Measurements from ENCODE around the gene LCE2A.

The LCE2A gene

DNA sequence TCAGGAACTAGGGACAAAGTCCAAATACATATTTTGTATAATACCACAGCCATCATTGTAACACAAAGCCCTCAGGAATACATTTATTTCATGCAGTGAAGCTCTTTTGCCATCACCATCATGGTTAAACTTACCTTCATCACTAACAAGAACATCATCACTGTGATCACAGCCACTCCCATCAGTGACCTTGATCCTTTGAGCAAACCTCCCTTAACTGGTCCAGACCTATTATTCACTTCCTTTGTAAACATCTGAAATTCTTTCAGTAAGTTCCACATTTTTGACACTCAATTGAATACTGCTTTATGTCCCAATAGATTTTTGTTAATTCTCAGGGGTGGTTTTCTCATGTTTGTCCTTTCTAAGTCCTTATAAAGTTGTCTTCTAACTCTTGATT is 43.5 kb downstream of the LCE2A start:
- FAIRE-seq, result no peak
- DNase-seq (ENCODE audit: low spot score), result no peak

DNA sequence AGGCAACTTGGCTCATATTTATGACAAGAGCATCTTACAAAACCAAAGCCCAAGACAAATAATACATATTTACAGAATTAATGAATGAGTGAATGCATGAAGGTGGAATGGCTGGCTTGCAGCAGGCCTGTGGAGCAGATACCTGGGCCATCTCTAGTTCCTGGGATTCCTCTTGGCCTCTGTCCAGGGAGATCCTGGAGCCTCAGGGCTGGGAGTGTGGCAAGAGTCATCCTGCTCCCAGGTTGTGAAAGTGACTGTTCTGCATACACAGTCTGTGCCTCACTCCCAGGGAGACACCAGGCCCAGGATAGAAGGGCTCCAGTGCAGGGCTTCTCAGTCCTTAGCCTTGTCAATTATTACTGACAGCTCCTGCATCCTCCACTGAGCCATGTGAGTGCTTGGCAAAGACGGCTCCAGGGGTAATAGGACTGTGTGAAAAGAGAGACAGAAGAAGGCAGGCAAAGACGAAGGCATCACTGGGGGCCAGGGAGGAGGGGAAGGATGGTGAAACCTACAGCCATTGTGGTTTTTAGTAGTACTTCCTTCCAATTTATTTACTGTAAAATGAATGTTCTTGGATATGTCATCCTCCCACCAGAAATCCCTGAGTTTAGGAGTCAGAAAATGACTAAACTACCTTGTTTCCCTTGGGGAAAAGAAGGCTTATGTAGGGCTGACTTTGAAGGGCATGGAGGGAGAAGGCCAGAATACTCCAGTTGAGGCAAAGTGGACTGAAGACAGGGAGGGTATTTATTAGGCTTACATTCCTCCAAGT is 45.4 kb downstream of the LCE2A start:
- no peak for DNase-seq (ENCODE audit: low spot score)
- no peak for FAIRE-seq

DNA sequence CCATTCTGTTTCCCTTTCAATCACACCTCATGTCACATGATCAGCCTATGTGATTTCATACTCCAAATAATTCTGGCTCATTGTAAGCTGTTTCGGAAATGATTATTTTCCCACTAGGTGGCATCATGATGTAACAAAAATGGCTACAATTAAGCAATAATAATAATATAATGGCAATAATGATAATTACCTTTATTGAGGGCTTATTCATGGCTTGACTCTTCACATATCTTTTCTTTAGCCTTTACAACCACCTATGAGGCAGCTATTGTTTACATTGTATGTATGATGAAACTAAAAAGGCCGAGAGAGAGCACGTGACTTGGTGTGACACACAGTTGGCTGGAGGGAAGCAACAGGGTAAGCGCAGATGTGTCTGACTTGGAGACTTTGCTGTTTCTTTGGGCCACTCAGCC is 47.2 kb downstream of the LCE2A start:
- FAIRE-seq (no peak), DNase-seq (ENCODE audit: low spot score) (no peak)

DNA sequence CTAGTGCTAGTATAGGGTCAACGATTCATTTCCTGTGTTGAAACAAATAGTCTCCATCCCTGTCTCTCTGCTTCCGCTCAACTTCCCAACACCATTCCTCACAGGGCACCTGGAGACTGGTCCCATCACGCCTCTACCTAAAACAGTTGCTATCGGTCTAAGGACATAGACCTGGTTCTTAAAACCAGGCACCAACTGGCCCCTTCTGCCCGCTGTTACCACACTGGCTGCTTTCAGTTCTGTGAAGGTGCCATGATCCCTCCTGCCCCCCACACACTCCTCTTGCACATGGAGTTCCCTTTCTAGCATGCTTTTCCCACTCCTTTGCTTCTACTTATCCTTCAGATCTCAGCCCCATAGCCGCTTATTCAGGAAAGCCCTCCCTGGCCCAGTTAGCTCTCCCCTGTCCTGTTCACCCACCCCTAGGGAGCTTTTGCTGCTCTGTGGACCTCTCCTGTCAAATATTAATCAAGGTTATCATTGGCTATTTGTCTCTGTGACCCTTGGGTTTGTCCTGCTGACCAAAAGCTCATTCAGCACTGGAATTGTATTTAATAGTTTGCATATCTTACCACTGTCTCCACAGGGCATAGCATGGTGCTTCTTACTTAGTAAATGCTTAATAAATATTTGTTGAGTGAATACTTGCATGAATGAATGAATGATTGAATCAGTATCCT is 47.8 kb downstream of the LCE2A start:
- DNase-seq (ENCODE audit: low spot score), result no peak
- no peak for FAIRE-seq

DNA sequence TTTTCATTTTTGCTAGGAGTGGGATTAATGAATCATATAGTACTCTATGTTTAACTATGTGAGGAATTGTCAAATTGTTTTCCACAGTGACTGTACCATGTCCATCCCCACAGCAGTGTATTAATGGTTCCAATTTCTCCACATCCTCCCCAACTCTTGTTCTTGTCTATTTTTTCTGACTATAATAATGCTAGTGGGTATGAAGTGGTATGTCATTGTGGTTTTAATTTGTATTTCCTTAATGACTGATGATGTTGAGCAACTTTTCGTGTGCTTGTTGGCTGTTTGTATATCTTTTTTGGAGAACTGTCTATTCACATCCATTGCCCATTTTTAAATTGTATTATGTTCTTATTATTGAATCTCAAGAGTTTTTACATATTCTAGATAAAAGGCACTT is 49.7 kb downstream of the LCE2A start:
- FAIRE-seq, result no peak

More for the DNA sequence above, 49.7 kb downstream of the LCE2A start:
- DNase-seq (ENCODE audit: low spot score), result no peak
